Measurements from ENCODE around the gene APCDD1L. TPM values are rescaled to one million over a fixed set of nuclear protein-coding genes. Genes with fewer than 3 reads are reported as not detected.

APCDD1L gene
- total and polyA plus RNA-seq, 4 donors, result 0.04 TPM; not detected in 3

DNA sequence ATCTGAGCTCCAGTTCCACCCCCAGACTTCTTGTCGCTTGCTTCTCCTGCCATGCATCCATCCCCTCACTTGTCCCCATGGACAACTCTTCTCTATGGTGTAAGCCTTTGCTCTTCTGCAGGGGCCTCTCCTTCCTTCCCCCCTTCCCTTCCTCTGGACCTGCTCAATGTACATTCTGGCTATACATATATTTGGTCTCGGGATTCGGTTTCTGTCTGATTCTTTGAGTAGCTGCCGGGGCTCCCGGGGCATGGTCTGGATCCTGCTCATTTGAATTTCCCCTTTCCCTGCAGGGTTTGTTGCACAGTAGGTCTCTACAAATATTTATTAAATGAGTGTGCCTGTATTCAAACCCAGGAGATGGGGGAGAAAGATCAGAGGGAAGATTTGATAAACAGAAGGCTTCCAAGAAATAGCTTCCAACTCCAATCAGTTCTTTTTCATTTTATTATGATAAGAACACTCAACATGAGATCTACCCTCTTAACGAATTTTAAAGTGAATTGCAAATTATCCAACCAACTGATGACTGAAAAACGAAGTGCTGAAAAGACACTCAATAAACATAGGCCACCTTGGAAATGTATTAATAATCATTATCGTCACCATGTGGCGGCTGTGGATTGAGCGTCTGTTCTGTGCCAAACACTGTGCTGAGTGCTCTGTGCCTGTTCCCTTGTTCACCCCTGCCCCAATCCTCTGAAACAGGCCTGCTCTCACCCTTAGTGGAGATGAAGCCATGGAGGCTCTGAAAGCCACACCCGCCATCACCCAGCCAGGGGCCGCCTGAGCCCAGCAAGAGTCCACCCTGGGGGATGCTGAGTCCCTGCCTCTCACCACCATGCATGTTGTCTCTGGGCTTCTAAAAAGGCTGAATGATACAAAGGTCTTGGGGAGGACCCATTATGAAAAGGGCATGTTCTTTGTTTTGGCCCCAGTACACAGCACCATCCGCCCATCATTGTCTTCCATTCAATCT, 34.3 kb upstream of the APCDD1L start:
- no peak overlapping the region for H3K9ac ChIP-seq (ENCODE audit: low read depth in 1 of 2, low read length in 2 of 2)
- peaks cover 0 to 8% (median 2%) of the 10 kb centered on the region in 4 donors for H3K27me3 ChIP-seq (ENCODE audit: control insufficient read depth in 4 of 4, insufficient read depth in 4 of 4, low read length in 3 of 4)
- H3K4me3 ChIP-seq (ENCODE audit: low read depth in 1 of 3, low read length in 3 of 3), result no peak overlapping the region
- TF ChIP-seq, protein P1, sequence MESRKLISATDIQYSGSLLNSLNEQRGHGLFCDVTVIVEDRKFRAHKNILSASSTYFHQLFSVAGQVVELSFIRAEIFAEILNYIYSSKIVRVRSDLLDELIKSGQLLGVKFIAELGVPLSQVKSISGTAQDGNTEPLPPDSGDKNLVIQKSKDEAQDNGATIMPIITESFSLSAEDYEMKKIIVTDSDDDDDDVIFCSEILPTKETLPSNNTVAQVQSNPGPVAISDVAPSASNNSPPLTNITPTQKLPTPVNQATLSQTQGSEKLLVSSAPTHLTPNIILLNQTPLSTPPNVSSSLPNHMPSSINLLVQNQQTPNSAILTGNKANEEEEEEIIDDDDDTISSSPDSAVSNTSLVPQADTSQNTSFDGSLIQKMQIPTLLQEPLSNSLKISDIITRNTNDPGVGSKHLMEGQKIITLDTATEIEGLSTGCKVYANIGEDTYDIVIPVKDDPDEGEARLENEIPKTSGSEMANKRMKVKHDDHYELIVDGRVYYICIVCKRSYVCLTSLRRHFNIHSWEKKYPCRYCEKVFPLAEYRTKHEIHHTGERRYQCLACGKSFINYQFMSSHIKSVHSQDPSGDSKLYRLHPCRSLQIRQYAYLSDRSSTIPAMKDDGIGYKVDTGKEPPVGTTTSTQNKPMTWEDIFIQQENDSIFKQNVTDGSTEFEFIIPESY (IDR thresholded peaks at IDR 0.05), result no peak
- TF ChIP-seq JUND (IDR thresholded peaks at IDR 0.05) (no peak), YY1 (IDR thresholded peaks at IDR 0.05) (no peak), HNF4A (conservative IDR thresholded peaks at IDR 0.05) (no peak), SP1 (IDR thresholded peaks at IDR 0.05) (no peak), EGR1 (IDR thresholded peaks at IDR 0.05; ENCODE audit: low read depth in 2 of 2) (no peak), TAF1 (conservative IDR thresholded peaks at IDR 0.05) (no peak), RXRA (IDR thresholded peaks at IDR 0.05) (no peak), FOXA2 (IDR thresholded peaks at IDR 0.05) (no peak)
- TF ChIP-seq, protein P2, sequence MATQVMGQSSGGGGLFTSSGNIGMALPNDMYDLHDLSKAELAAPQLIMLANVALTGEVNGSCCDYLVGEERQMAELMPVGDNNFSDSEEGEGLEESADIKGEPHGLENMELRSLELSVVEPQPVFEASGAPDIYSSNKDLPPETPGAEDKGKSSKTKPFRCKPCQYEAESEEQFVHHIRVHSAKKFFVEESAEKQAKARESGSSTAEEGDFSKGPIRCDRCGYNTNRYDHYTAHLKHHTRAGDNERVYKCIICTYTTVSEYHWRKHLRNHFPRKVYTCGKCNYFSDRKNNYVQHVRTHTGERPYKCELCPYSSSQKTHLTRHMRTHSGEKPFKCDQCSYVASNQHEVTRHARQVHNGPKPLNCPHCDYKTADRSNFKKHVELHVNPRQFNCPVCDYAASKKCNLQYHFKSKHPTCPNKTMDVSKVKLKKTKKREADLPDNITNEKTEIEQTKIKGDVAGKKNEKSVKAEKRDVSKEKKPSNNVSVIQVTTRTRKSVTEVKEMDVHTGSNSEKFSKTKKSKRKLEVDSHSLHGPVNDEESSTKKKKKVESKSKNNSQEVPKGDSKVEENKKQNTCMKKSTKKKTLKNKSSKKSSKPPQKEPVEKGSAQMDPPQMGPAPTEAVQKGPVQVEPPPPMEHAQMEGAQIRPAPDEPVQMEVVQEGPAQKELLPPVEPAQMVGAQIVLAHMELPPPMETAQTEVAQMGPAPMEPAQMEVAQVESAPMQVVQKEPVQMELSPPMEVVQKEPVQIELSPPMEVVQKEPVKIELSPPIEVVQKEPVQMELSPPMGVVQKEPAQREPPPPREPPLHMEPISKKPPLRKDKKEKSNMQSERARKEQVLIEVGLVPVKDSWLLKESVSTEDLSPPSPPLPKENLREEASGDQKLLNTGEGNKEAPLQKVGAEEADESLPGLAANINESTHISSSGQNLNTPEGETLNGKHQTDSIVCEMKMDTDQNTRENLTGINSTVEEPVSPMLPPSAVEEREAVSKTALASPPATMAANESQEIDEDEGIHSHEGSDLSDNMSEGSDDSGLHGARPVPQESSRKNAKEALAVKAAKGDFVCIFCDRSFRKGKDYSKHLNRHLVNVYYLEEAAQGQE (IDR thresholded peaks at IDR 0.05), result no peak
- TF ChIP-seq, protein P3, sequence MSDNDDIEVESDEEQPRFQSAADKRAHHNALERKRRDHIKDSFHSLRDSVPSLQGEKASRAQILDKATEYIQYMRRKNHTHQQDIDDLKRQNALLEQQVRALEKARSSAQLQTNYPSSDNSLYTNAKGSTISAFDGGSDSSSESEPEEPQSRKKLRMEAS (IDR thresholded peaks at IDR 0.05), result no peak
- TF ChIP-seq, protein P4, sequence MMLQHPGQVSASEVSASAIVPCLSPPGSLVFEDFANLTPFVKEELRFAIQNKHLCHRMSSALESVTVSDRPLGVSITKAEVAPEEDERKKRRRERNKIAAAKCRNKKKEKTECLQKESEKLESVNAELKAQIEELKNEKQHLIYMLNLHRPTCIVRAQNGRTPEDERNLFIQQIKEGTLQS (IDR thresholded peaks at IDR 0.05), result no peak
- TF ChIP-seq, protein P5, sequence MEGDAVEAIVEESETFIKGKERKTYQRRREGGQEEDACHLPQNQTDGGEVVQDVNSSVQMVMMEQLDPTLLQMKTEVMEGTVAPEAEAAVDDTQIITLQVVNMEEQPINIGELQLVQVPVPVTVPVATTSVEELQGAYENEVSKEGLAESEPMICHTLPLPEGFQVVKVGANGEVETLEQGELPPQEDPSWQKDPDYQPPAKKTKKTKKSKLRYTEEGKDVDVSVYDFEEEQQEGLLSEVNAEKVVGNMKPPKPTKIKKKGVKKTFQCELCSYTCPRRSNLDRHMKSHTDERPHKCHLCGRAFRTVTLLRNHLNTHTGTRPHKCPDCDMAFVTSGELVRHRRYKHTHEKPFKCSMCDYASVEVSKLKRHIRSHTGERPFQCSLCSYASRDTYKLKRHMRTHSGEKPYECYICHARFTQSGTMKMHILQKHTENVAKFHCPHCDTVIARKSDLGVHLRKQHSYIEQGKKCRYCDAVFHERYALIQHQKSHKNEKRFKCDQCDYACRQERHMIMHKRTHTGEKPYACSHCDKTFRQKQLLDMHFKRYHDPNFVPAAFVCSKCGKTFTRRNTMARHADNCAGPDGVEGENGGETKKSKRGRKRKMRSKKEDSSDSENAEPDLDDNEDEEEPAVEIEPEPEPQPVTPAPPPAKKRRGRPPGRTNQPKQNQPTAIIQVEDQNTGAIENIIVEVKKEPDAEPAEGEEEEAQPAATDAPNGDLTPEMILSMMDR (IDR thresholded peaks at IDR 0.05; ENCODE audit: low read depth, low read length, missing input control), result no peak
- 83% methylated on average over 13 of the region's 13 CpGs for WGBS
- no peaks in the 10 kb centered on the region for H3K9me3 ChIP-seq (ENCODE audit: control insufficient read depth in 4 of 4, low read length in 3 of 4)
- no peaks in the 10 kb centered on the region for H3K4me1 ChIP-seq (ENCODE audit: control insufficient read depth in 4 of 4, insufficient read depth in 4 of 4, low read length in 3 of 4)
- H3K27ac ChIP-seq (ENCODE audit: low read depth in 1 of 2, low read length in 2 of 2), result no peak overlapping the region
- no peaks in the 10 kb centered on the region for H3K36me3 ChIP-seq (ENCODE audit: control insufficient read depth in 4 of 4, insufficient read depth in 3 of 4, low read depth in 1 of 4, low read length in 3 of 4)
- no peak for DNase-seq (ENCODE audit: low spot score)
